Neuron (in vitro differentiated cells): Measurements from ENCODE around the gene CALY.

ENCODE experiments used
- H2AFZ ChIP-seq: one replicate; pipeline ENCODE4 v1.6.1; 2013; ENCODE audit warnings: low read depth, mild to moderate bottlenecking, inconsistent platforms, low read length, moderate library complexity
- H3K27me3 ChIP-seq: one replicate; pipeline ENCODE4 v1.6.1; 2013; ENCODE audit warnings: low read length; ENCODE audit not compliant: insufficient read depth
- H3K36me3 ChIP-seq: one replicate; pipeline ENCODE4 v1.6.1; 2013; ENCODE audit warnings: low read length; ENCODE audit not compliant: insufficient read depth
- H3K4me1 ChIP-seq: one replicate; pipeline ENCODE4 v1.6.1; 2013; ENCODE audit warnings: low read length; ENCODE audit not compliant: insufficient read depth
- H3K4me3 ChIP-seq: 2 replicates; pipeline ENCODE4 v1.5.1; 2013; ENCODE audit warnings: mild to moderate bottlenecking, low read length, moderate library complexity
- H3K9me3 ChIP-seq: one replicate; pipeline ENCODE4 v1.6.1; 2013; ENCODE audit warnings: low read length

The CALY gene

GRCh38 chr10:133285217-133285616 lies 51.5 kb downstream of the CALY start:
- Histone ChIP-seq H3K4me3 (no peak overlapping the region), H3K27me3 (no peaks in the 10 kb centered on the region), H3K4me1 (no peaks in the 10 kb centered on the region), H2AFZ (no peak overlapping the region), H3K9me3 (no peaks in the 10 kb centered on the region), H3K36me3 (peaks cover 79% of the 10 kb centered on the region)

DNA sequence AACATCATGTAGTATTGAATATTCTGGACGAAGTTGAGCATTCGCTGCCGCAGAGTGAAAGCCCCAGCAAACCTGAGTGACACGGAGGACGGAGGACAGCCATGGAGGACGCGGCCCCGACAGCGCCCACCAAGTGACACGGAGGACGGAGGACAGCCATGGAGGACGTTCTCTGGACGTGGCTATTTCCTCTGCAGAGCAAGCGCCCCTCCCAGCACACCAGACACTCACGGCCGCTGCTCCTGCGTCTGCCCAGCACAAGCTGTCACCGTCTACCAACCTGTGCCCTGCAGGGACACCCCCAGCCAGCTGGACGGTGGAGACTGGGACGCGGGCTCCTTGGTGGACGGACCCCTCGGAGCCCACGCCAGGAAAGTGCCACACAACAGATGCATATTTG lies 52.8 kb downstream of the CALY start:
- Histone ChIP-seq H3K9me3 (no peaks in the 10 kb centered on the region), H2AFZ (no peak overlapping the region), H3K4me1 (no peaks in the 10 kb centered on the region), H3K4me3 (no peak overlapping the region), H3K27me3 (no peaks in the 10 kb centered on the region), H3K36me3 (peaks cover 79% of the 10 kb centered on the region)

GRCh38 chr10:133282846-133283390 lies 53.8 kb downstream of the CALY start:
- Histone ChIP-seq H3K4me3 (no peak overlapping the region), H3K36me3 (peaks cover 73% of the 10 kb centered on the region), H3K4me1 (no peaks in the 10 kb centered on the region), H2AFZ (no peak overlapping the region), H3K9me3 (no peaks in the 10 kb centered on the region), H3K27me3 (no peaks in the 10 kb centered on the region)

DNA sequence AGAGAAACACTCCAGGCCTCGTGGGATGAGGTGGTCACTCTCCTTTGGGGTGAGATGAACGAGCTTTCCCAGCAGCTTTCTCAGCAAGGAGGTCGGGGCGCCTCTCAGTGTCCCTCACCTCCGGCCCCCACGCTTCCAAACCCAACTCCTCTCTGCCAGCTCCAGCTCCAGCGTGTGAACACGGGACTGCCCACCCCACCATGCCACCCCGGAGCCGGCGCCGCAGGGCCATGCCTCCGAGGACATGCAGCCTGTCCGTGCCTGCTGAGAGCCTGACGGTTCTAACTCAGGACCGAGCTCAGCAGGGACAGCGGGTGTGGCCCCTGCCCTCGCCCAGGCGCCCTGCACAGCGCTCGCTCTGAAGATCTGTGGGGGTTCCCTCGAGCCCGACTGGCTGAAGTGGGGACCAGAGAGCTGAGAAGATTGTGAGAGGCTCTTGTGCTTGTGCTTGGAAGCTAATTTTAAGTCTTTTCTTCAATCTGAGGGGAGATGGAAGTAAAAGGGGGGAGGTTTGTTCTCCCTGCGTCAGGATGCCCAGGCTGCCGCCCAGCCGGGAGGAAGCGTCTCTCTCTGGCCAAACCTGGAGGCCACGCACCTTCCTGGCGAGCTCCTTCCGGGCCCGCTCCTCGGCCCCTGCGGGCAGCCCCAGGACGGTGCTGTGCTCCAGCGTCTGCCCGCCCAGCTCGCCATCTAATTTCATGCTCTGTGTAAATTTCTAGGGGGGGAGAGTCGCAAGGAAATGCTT lies 54.9 kb downstream of the CALY start:
- Histone ChIP-seq H3K36me3 (peaks cover 69% of the 10 kb centered on the region), H3K27me3 (no peaks in the 10 kb centered on the region)

DNA sequence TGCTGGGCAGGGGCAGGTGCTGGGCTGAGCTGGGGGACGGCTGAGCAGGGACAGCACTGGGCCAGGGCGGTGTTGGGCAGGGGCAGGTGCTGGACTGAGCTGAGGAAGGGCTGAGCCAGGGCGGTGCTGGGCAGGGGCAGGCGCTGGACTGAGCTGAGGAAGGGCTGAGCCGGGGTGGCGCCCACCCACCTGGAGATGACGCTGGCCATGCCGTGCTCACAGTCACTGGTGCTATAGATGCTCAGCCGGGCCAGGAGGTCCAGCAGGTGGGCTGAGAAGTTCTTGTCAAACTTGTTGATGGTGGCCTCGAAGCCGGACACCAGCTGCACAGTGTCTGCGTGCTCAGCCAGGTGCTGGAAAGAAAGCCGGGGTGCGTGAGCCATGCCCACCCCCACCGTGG lies 55.6 kb downstream of the CALY start:
- Histone ChIP-seq H3K4me3 (no peak overlapping the region), H3K36me3 (peaks cover 66% of the 10 kb centered on the region)

More for the DNA sequence above, 54.9 kb downstream of the CALY start:
- Histone ChIP-seq H3K4me3 (no peak overlapping the region), H3K9me3 (no peaks in the 10 kb centered on the region), H2AFZ (no peak overlapping the region), H3K4me1 (no peaks in the 10 kb centered on the region)

GRCh38 chr10:133280391-133281059 lies 56.2 kb downstream of the CALY start:
- H2AFZ ChIP-seq, result no peak overlapping the region
- H3K36me3 ChIP-seq, result peaks cover 60% of the 10 kb centered on the region
- no peaks in the 10 kb centered on the region for H3K9me3 ChIP-seq
- H3K4me1 ChIP-seq, result peaks cover 4% of the 10 kb centered on the region
- H3K4me3 ChIP-seq, result no peak overlapping the region
- H3K27me3 ChIP-seq, result no peaks in the 10 kb centered on the region

More for the DNA sequence above, 55.6 kb downstream of the CALY start:
- no peaks in the 10 kb centered on the region for H3K27me3 ChIP-seq
- H2AFZ ChIP-seq, result no peak overlapping the region
- no peaks in the 10 kb centered on the region for H3K4me1 ChIP-seq
- H3K9me3 ChIP-seq, result no peaks in the 10 kb centered on the region

- Histone ChIP-seq H3K27me3 (no peaks in the 10 kb centered on the region), H3K36me3 (peaks cover 51% of the 10 kb centered on the region), H3K4me3 (no peak overlapping the region), H3K9me3 (no peaks in the 10 kb centered on the region), H3K4me1 (peaks cover 13% of the 10 kb centered on the region), H2AFZ (no peak overlapping the region)
These were observed 57.1 kb downstream of the CALY start for GRCh38 chr10:133279326-133280226.

- no peaks in the 10 kb centered on the region for H3K27me3 ChIP-seq
- H3K4me3 ChIP-seq, result no peak overlapping the region
- peaks cover 42% of the 10 kb centered on the region for H3K36me3 ChIP-seq
- H3K9me3 ChIP-seq, result no peaks in the 10 kb centered on the region
- no peak overlapping the region for H2AFZ ChIP-seq
- peaks cover 13% of the 10 kb centered on the region for H3K4me1 ChIP-seq
These were observed 58.0 kb downstream of the CALY start for GRCh38 chr10:133278577-133279265.

DNA sequence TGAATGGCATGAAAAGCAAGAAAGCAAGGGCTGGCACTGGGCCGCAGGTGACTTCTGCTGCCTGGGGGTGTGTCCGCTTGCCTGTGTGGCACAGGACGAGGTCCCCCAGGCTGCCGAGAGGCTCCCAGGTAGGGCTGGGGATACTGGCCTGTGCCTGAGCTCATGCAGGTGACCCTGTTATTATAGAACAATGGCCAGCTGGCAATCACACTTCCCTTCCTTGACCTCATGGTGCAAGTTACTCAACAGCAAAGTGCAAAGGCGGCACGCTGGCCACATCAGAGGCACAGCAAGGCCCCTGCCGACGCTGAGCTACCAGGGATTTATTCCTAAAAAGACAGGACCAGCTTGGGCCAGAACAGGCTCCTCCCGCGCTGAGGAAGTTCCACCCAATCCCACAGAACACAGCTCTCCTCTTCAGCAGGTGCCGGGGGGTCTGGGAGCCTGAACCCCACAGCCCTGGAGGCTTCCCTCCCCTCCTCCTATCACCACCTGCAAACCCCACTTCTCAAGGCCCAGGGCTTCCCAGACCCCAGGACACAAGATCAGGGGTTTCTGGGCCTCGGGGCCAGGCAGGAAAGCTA lies 58.6 kb downstream of the CALY start:
- H3K4me3 ChIP-seq, result no peak overlapping the region
- H3K27me3 ChIP-seq, result no peaks in the 10 kb centered on the region
- H2AFZ ChIP-seq, result no peak overlapping the region
- H3K36me3 ChIP-seq, result peaks cover 36% of the 10 kb centered on the region
- H3K9me3 ChIP-seq, result no peaks in the 10 kb centered on the region
- peaks cover 13% of the 10 kb centered on the region for H3K4me1 ChIP-seq

GRCh38 chr10:133277277-133277992 lies 59.3 kb downstream of the CALY start:
- Histone ChIP-seq H3K27me3 (no peaks in the 10 kb centered on the region), H3K9me3 (no peaks in the 10 kb centered on the region), H3K4me3 (no peak overlapping the region), H2AFZ (no peak overlapping the region), H3K4me1 (peaks cover 13% of the 10 kb centered on the region), H3K36me3 (peaks cover 30% of the 10 kb centered on the region)

- Histone ChIP-seq H3K27me3 (no peaks in the 10 kb centered on the region), H3K4me1 (peaks cover 13% of the 10 kb centered on the region), H2AFZ (no peak within 1 kb of the TSS), H3K36me3 (peaks cover 22% of the 10 kb centered on the region), H3K9me3 (no peaks in the 10 kb centered on the region), H3K4me3 (no peak within 1 kb of the TSS)
These were observed 60.1 kb downstream of the CALY start, which contains the start of gene ADAM8 for GRCh38 chr10:133276435-133277201. Gene ADAM8, minus strand, starts transcription at chr10:133276868. Its CDS starts 51 bp downstream, at chr10:133276817.
